Type B pancreatic cell (in vitro differentiated cells): ENCODE measurements around the gene KRTAP4-2. TPM values are rescaled to one million over a fixed set of nuclear protein-coding genes. Genes with fewer than 3 reads are reported as not detected.

Experiments
- DNase-seq: peaks from one replicate; pipeline ENCODE4 v3.0.0; 2021; ENCODE audit warnings: mixed read lengths; ENCODE audit not compliant: unreplicated experiment; ENCODE audit errors: extremely low spot score
- H3K27ac Mint-ChIP-seq: 2 replicates; pipeline ENCODE4 v1.8.0; 2021; ENCODE audit warnings: mild to moderate bottlenecking, mixed read lengths
- H3K27me3 Mint-ChIP-seq: 2 replicates; pipeline ENCODE4 v1.8.0; 2021; ENCODE audit warnings: mixed read lengths
- H3K36me3 Mint-ChIP-seq: 2 replicates; pipeline ENCODE4 v1.8.0; 2021; ENCODE audit warnings: mixed read lengths
- H3K4me1 Mint-ChIP-seq: one replicate; pipeline ENCODE4 v1.8.0; 2021; ENCODE audit warnings: mixed read lengths; ENCODE audit not compliant: unreplicated experiment
- H3K4me3 Mint-ChIP-seq: 2 replicates; pipeline ENCODE4 v1.8.0; 2021; ENCODE audit warnings: mild to moderate bottlenecking, mixed read lengths
- H3K9me3 Mint-ChIP-seq: 2 replicates; pipeline ENCODE4 v1.8.0; 2021; ENCODE audit warnings: mixed read lengths
- CTCF ChIP-seq: fragments of 200-600 bp; sonication (generic); conservative IDR thresholded peaks from 2 replicates; pipeline ENCODE4 v1.5.0; 2021; ENCODE audit warnings: antibody characterized with exemption, mild to moderate bottlenecking
- total RNA-seq: library from RNA; stranded (reverse); gene quantifications from 2 replicates; pipeline ENCODE4 v1.2.1, GENCODE V29; 2021; ENCODE audit warnings: low replicate concordance

The KRTAP4-2 gene
- total RNA-seq, 1 donor from 2014 or later: not detected

- H3K9me3 Mint-ChIP-seq: no peaks in the 10 kb centered on the region
- TF ChIP-seq CTCF: no peak
- no peak overlapping the region for H3K4me3 Mint-ChIP-seq
- no peaks in the 10 kb centered on the region for H3K36me3 Mint-ChIP-seq
- no peaks in the 10 kb centered on the region for H3K4me1 Mint-ChIP-seq
- no peak for DNase-seq
- H3K27ac Mint-ChIP-seq: no peak overlapping the region
- peaks cover 12% of the 10 kb centered on the region for H3K27me3 Mint-ChIP-seq
These were observed 7.0 kb upstream of the KRTAP4-2 start for GRCh38 chr17:41185001-41185400.

- no peak for TF ChIP-seq CTCF
- Mint-ChIP-seq H3K36me3 (no peaks in the 10 kb centered on the region), H3K4me3 (no peak within 1 kb of the TSS), H3K27ac (no peak within 1 kb of the TSS), H3K27me3 (peaks cover 12% of the 10 kb centered on the region), H3K4me1 (no peaks in the 10 kb centered on the region), H3K9me3 (no peaks in the 10 kb centered on the region)
- no peak for DNase-seq
These were observed 6.5 kb upstream of the KRTAP4-2 start, which contains the start of gene KRTAP4-1 for GRCh38 chr17:41184480-41184961. Gene KRTAP4-1, minus strand, starts transcription at chr17:41184911. Its CDS starts 57 bp downstream, at chr17:41184854.

- peaks cover 6% of the 10 kb centered on the region for H3K27me3 Mint-ChIP-seq
- H3K36me3 Mint-ChIP-seq: no peaks in the 10 kb centered on the region
- no peak for TF ChIP-seq CTCF
- no peaks in the 10 kb centered on the region for H3K4me1 Mint-ChIP-seq
- DNase-seq: no peak
- H3K27ac Mint-ChIP-seq: no peak overlapping the region
- no peaks in the 10 kb centered on the region for H3K9me3 Mint-ChIP-seq
- no peak overlapping the region for H3K4me3 Mint-ChIP-seq
These were observed 1.0 kb upstream of the KRTAP4-2 start for GRCh38 chr17:41178843-41179616.

GRCh38 chr17:41178341-41178740 is 320 bp upstream of the KRTAP4-2 start:
- H3K27ac Mint-ChIP-seq: no peak overlapping the region
- H3K4me1 Mint-ChIP-seq: no peaks in the 10 kb centered on the region
- no peaks in the 10 kb centered on the region for H3K9me3 Mint-ChIP-seq
- H3K4me3 Mint-ChIP-seq: no peak overlapping the region
- TF ChIP-seq CTCF: no peak
- H3K27me3 Mint-ChIP-seq: peaks cover 6% of the 10 kb centered on the region
- DNase-seq: no peak
- H3K36me3 Mint-ChIP-seq: no peaks in the 10 kb centered on the region

GRCh38 chr17:41176744-41177387 is 1.2 kb downstream of the KRTAP4-2 start:
- no peak overlapping the region for H3K27ac Mint-ChIP-seq
- no peaks in the 10 kb centered on the region for H3K4me1 Mint-ChIP-seq
- peaks cover 6% of the 10 kb centered on the region for H3K27me3 Mint-ChIP-seq
- H3K36me3 Mint-ChIP-seq: no peaks in the 10 kb centered on the region
- H3K4me3 Mint-ChIP-seq: no peak overlapping the region
- no peaks in the 10 kb centered on the region for H3K9me3 Mint-ChIP-seq
- no peak for TF ChIP-seq CTCF
- DNase-seq: no peak
